GM19351 (cell line): ENCODE data around the gene S100A7A.
"Not testable (repeated sequence)": the region's sequence is repeated elsewhere in the genome, so short reads cannot be mapped to it uniquely, and the experiment has no call there.

Source experiments
- ATAC-seq: cut with Tn5 transposase; IDR thresholded peaks from one replicate; pipeline ENCODE4 v1.9.1; 2021; ENCODE audit warnings: mild to moderate bottlenecking, moderate library complexity; ENCODE audit not compliant: unreplicated experiment

S100A7A gene

DNA sequence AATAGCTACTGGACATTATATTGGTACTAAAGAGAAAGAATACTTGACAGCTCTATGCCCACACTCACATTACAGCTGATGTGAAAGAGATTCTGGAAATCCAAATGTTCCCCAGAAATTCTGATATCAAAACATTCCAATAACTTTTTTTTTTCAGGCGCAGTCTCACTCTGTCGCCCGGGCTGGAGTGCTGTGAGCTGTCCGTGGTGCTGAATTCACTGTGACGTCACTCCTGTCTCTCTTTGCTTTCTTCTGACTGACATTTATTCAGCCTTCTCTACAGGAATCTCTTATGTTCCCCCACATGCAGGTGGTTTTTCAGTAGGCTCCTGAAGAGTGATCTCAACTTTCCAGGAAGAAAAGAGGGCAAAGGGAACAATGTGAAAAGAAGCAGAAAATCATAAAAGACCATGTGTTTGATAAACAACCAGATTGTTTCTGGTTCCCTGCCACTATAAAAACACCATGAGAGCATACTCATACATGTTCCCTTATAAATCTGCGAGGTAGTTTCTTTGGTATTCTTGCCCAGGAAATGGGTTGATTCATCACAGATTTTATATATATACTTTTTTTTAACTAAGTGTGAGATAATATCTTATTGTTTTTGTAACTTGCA lies 6.2 kb downstream of the S100A7A start:
- no peak for ATAC-seq

DNA sequence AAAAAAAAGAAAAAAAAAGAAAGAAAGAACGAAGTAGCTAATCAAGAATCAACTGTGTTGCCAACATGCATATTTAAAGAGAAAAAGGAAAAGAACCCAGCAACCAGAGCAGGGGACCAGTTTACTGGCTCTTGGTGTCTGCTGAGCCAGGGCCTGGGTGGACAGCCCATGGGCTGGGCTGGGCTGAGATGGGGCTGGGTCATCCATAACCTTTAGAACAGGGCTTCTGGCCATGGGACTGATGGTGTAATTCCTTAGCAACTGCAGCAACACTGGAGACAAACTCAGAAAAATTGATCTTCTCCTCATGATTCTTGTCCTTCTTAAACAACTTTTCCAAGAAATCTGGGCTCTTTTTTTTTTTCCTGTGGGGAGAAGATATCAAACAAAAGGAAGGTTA lies 10.5 kb downstream of the S100A7A start:
- ATAC-seq: no peak

DNA sequence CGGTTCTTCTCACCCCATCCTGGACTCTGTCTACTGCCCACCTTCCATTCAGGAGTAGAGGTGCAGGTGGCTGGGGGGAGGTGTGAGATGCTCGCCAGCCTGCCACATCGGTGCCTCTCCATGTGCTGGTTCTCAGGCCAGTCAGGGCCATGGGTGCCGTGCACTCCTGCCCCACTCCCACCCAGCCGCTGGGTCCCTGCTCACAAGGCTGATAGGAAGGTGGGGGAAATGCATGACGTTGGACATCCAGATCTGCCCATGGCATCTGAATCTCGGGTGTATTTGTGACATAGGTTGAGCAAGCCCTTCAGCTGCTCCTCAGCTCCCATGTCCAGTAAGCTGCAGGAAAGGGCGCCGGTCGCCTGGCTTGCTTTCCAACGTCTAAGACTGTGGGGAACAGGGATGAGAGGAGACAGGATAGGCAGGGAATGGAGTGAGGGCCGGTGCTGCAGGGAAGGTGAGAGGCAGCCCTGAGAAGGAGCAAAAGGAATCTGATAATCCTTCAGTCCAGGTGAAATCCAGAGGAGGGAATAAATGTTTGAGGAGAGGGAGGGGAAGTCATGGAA lies 11.8 kb downstream of the S100A7A start:
- ATAC-seq: no peak

DNA sequence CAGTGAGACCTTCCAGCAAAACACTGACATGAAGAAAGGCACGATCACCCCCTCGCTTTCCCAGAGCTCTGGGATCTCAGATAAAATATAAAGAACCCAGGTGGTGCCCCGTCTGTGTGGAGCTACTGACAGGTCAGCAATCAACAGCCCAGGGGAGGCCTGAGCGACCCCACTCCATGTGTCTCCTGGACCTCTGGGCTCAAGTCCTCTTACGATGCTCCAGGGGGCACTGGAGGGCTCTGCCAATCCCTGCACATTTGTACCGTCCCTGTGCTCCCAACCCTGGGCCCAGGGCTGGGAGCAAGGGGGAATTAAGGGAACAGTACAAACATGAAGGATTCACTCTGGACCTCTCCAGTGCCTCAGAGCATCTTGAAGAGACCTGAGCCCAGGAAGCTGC lies 12.5 kb downstream of the S100A7A start:
- ATAC-seq: no peak

DNA sequence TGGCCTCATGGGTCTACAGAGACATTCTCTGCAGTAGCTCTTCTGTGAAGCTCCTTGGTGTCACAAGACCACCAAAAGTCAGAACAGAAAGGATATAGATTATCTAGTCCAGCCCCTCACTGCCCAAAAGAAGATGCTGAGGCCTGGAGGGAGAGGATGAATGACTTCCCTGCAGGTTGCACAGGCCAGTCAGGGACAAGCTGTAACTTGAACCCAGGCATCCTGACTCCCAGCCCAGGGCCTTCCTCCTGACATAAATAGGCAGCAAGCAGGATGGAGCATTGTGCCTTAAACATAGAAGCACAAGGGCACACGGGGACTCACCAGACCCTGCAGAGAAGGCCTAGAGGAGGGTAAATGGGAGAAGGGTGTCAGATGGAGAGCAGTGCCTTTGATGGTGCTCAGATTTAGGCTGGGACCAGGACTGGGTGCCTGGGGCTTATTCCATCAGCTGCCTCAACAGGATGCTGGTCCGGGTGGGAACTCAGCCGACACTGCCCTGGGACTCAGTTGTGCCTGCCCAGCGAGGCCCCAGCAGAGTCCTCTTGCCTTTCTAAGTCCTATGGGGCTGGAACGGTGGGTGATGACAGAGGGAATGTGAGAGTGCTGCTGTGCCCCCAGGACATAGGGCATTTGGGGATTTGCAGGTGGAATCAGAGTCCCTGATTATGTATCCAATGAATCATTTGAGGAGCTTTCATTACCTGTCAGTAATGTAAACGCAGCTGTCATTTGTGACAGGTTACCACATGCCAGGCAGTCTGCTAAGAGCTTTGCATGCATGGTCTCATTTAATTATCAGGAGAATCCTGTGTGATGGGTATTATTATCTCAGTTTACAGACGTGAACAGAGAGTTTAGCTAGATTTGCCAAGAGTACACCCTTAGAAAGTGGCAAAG lies 13.2 kb downstream of the S100A7A start:
- ATAC-seq: no peak

DNA sequence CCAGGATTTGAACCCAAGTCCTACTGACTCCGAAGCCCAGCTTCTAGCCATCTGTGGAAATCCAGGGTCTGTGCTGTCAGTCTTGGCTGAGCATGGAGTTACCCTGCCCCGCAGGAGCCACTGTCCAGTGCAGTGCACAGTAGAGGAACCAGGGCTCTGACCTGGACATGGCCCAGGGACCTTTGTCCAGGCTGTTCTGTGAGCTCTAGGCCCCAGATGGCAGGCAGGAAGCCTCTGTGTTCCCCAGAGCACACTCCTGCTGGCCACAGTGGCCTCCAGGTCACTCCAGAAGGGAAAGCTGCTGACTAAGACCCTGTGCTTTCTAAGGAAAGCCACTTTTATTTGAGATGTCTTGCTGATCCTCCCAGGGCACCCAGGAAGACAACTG lies 13.8 kb downstream of the S100A7A start:
- ATAC-seq: no peak

DNA sequence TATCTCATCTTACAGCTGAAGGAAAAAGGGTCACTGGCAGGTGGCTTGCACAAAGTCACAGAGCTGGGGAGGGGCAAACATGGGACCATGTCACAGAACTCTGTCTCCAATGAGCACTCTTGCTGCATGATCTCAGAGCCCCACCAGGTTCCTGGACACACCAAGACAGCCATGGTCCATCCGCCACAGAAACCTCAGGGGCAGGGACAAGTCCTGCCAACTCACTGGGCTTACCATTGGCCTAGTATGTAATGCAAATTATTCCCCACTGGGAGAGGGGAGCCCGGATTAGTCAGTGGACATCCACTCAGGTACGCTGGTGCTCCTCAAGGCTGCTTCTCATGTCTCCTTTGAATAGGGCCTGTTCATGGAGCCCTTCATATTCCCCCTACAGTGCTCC lies 14.2 kb downstream of the S100A7A start:
- no peak for ATAC-seq

DNA sequence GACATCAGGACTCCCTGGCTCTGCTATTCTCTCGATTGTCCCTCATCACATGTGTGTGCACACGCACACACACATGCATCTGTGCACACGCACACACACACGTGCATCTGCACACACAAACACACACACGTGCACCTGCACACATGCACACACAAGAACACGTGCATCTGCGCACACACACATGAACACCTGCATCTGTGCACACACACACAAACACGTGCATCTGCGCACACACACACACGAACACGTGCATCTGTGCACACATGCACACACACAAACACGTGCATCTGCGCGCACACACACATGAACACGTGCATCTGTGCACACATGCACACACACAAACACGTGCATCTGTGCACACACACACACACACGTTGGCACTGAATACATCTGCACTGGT lies 14.7 kb downstream of the S100A7A start:
- ATAC-seq: no peak

DNA sequence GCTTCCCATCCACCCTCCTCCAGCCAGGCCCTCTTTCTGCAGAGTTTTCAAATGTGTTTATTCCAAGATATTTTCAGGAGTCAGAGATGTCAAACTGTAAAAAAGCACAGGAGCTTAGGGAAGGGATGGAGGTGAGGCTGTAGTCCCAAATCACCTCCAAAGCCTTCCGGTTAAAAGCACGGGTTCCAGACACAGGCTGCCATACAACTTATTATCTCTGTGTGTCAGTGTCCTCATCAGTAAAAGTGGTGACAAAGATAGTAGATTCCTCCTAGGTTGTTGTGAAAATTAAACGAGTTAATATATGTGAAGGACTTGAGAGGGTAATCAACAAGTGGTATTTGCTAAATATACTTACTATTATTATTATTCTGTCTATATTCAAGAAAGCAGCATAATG lies 15.1 kb downstream of the S100A7A start:
- ATAC-seq: no peak

DNA sequence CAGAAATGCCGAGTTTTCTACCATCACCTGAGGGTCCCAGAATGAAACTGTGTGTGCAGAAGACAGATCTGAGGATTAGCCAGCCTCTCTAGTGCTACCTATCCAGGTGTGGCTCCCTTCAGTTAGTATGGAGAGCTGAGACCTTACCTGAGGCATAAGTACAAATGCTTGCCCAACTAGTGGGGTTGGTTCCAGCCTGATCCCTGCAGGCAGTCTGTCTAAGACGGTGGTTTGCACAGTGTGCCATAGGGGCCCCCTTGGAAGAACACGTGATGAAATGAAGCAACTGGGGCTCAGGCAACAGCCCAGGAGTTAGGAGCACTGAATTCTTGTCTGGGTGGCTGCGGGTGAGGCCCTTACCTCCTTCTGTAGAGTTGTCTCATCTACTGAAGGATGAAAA lies 15.6 kb downstream of the S100A7A start:
- no peak for ATAC-seq

DNA sequence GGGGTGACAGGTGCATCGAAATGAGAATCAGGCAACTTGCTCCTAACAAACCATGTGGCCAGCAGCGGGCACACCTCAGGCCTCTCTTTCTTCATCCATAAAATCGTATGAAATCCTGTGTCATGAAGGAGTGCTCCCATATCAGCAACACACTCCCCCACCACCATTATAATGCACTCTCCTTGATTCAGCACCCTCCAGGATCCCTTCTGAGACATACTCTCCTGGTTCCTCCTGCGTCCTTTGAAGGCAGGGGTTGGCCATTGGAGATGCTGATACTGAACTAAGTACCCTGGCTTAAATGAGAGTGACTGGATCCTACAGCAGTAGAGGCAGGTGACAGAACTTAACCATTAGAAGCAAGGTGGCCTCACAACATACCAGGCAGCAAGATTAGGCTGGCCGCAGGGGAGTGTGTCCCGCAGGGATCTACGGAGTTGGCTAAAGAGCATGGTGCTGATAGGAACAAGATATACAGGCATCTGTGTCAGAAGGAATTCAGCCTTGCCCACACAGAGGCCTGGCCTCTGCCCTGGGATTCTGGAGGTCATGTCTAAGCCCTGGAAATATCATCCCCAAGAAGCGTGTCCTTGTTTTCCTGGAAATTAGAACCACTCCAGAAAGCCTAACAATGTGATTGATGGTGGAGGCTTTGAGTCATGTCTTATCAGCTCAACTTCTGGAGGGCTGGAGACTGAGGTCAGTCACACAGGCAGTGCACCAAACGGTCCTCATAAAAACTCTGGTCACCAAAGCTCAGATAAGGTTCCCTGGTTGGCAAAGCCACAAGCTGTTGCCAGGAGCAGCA lies 16.8 kb downstream of the S100A7A start:
- ATAC-seq: no peak

DNA sequence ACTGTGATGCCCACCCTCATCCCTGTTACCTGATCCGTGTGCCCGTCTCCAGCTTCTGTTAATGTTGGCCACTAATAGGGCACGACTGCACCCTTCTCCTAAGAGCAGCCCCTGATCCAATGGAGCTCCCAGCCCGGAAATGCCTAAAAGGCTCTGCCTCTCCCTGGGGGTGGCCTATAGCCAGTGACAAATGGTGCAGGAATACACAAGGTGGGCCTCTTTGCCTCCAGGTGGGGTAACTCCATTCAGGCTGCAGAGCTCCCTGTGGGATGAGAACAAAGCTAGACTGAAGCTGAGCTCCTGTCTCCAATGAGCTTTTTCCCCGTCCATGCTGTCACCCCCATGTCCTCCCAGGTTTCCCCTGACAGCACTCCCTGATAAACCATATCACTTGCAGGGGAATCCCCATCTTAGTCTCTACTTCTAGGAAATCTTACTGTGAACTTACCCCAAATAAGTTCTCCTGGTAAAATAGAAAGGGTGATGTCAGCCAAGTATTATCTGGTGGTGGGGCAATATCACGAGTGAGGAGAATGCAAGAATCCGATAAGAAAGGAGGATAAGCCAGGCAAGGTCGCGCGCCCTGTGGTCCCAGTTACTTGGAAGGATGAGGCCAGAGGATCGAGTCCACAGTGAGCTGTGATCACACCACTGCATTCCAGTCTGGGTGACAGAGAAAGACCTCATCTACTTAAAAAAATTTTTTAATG lies 18.6 kb downstream of the S100A7A start:
- ATAC-seq: no peak

DNA sequence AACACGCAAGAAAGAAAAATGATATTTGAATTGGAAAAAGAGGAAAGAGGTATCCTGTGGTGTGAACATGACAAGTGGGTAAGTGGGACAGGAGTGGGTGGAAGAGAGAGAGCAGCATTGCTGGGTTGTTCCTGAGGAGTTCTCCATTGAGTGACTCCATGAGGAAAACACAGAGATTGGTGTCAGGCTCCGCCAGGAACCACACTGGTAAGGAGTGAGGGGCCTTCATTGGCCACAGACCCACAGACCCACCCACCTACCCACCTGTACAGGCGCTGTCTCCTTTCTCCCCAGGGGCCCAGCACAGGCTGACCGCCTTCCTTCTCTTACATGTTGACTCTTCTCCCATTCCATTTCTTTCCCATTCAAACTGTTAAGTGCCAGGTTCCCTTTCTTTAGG lies 20.9 kb downstream of the S100A7A start:
- ATAC-seq: no peak

DNA sequence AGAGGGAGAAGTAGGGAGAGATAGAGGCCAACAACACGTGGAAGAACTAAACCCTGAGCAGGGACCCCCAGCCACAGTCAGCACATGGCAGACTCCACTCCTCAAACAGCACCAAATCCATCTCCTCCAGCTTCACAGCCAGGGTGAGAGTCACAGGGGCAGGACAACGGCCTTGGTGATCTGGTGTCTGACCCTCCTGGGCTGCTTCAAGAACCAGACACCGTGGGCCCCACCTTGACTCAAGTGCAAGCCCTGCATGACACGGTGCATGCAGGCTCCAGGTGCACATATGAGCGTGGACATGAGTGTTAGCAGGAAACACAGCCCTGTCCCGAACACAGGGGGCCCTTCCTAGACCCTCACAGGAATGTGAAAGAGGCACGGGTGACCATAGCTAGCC lies 22.3 kb downstream of the S100A7A start:
- ATAC-seq: no peak

DNA sequence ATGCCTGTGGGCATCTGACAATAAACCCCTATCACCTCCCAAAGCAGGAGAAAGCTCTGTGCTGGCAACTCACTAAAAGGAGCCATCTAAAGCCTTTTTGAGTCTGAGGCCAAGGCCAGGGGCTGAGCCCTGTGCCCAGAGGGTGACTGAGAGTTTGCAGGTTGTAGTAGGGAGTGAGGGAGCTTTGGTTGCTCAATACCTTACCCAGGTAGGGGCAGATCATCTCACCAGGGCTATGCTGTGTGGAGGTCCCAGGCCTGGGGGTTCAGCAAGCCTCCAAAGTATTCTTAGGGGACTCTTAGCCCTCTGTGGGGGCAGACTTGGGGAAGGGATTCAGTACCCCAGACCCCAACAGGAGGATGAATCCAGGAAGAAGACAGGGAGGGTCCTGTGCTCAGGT lies 23.0 kb downstream of the S100A7A start:
- no peak for ATAC-seq

DNA sequence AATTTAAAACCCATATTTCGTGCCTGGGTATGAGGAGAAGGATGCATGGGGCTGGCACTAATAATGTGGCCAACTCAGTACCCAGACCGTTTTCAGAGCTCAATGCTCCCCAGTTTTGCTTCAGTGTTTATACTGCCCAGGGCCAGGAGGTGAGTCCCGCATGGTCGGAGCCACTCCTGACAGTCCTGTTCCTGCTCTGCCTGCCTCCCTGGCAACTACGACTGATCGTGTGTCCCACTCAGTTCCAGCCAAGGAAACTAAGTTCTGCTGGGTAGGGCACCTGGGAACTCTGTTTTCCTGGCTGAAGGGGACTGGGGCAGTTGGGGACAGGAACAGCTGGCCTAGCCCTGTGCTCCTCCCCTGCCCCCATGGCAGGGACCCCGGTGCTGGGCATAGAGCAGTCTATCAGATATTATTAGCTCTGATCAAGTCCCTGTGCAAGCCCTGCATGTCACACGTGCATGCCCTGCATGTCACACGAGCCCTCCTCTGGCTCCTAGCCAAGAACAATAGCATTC lies 25.0 kb downstream of the S100A7A start:
- no peak for ATAC-seq

DNA sequence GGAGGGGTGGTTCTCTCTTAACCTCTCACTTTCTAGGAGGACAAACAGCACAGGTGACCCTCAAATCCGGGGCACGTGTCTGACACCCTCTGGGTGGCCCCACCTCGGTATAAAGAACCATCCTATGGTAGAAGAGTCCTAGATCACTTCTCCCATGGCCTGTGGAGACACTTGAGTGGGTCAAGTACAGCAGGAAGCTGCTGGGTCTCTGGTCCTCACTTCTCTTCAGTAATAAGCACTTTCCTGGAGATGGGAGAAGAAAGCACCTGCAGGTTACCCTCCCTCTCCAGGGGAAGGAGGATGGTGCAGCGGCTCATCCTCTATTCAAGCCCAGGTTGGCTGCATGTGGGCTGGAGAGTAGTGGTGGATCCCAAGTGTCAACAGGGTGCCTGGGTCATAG lies 27.2 kb downstream of the S100A7A start:
- ATAC-seq: no peak

DNA sequence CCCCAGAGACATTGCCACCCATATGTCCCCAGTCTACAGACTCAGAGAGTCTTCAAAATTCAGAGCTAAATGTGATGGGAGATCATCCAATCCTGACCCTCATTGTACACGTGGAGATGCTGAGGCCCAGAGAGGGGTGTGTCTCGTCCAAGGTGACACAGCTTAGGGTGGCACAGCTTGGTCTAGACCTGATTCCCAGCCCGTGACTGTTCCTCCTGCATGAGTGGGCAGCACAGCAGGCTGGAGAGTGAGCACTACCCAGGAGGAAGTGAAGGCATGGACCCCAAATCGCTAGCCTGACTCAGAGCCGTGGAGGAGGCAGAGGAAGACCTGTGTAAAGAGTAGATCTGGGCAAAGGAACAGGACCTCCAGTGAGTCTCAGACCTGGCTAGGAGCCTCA lies 27.8 kb downstream of the S100A7A start:
- no peak for ATAC-seq

DNA sequence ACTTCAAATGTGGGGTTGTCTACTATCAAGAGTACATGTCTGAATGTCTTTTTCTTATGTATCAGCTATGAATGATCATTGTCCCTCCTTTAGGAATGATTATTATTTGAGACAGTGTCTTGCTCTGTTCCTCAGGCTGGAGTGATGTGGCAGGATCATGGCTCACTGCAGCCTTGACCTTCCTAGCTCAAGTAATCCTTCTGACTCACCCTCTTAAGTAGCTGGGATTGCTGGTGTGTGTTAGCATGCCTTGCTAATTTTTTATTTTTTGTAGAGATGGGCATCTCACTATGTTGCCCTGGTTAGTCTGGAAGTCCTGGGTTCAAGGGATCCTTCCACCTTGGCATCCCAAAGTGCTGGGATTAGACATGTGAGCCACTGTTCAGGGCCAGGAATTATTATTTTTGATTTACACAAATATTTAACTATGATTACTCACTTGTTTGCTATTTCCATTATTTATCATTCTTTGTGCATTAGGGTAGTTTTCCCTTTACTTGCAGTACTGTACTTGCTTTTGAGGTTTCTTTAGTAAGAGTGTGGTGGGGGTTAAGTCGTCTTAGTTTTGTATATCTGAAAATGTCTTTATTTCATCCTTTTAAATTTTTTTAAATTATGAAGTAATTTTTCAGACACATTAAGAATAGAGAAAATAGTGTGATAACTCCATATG lies 31.3 kb downstream of the S100A7A start:
- ATAC-seq: no peak

DNA sequence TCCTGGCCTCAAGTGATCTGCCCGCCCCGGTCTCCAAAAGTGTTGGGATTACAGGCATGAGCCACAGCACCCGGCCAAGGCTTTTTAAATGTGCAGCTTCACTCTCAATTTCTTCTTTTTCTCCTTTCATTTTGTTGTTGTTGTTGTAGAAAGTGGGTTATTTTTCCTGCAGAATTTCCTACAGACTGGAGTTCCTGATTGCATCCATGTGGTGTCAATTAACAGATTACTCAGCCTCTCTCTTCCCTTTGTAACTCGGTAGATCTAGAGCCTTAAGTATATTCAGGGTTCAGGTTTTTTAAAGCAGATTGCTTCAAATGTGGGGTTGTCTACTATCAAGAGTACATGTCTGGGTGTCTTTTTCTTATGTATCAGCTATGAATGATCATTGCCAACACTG lies 32.5 kb downstream of the S100A7A start:
- not testable (repeated sequence) for ATAC-seq
